Stimulated activated naive CD8-positive, alpha-beta T cell treated with anti-CD3 and anti-CD28 coated beads, Interleukin-15, amount 100 ng/mL, for 72 hours (primary cell): ENCODE data around the gene RGS11.

Experiments
- ATAC-seq: fragments of 150-1000 bp; cut with Tn5 transposase; 2 replicates; pipeline ENCODE4 v1.10.0; 2021; ENCODE audit warnings: mild to moderate bottlenecking, moderate library complexity
- DNase-seq, 2 donors: peaks; one replicate each; pipeline ENCODE4 v3.0.0; 2021 to 2022
- H3K27ac Mint-ChIP-seq, 2 donors: one replicate each; pipeline ENCODE4 v1.8.0; 2022; ENCODE audit warnings: mild to moderate bottlenecking in 2 of 2, mixed read lengths in 2 of 2, moderate library complexity in 2 of 2
- H3K27me3 Mint-ChIP-seq: one replicate; pipeline ENCODE4 v1.8.0; 2022; ENCODE audit warnings: mixed read lengths
- H3K4me1 Mint-ChIP-seq: one replicate; pipeline ENCODE4 v1.8.0; 2022; ENCODE audit warnings: mild to moderate bottlenecking, mixed read lengths
- H3K4me3 Mint-ChIP-seq, 2 donors: one replicate each; pipeline ENCODE4 v1.8.0; 2022; ENCODE audit warnings: mild to moderate bottlenecking in 2 of 2, mixed read lengths in 2 of 2, moderate library complexity in 1 of 2
- H3K9me3 Mint-ChIP-seq, 2 donors: one replicate each; pipeline ENCODE4 v1.8.0; 2022; ENCODE audit warnings: mixed read lengths in 2 of 2

The RGS11 gene

GRCh38 chr16:287298-287811 lies 11.6 kb upstream of the RGS11 start:
- ATAC-seq: no peak
- Mint-ChIP-seq H3K4me1 (no peaks in the 10 kb centered on the region), H3K27ac (no peak overlapping the region), H3K27me3 (peaks cover 8% of the 10 kb centered on the region), H3K9me3 (no peaks in the 10 kb centered on the region), H3K4me3 (no peak overlapping the region)
- no peak for DNase-seq

- Mint-ChIP-seq H3K27ac (no peak overlapping the region), H3K4me3 (no peak overlapping the region), H3K27me3 (peaks cover 15% of the 10 kb centered on the region), H3K9me3 (no peaks in the 10 kb centered on the region), H3K4me1 (no peaks in the 10 kb centered on the region)
- DNase-seq (no peak), ATAC-seq (no peak)
These were observed 10.9 kb upstream of the RGS11 start for GRCh38 chr16:286491-287297.

GRCh38 chr16:285146-286055 lies 9.7 kb upstream of the RGS11 start:
- Mint-ChIP-seq H3K27ac (no peak overlapping the region), H3K4me1 (no peaks in the 10 kb centered on the region), H3K4me3 (no peak overlapping the region), H3K27me3 (peaks cover 26% of the 10 kb centered on the region), H3K9me3 (no peaks in the 10 kb centered on the region)
- ATAC-seq: no peak
- no peak for DNase-seq

- ATAC-seq (no peak), DNase-seq (no peak)
- H3K27ac Mint-ChIP-seq: no peak overlapping the region
- H3K27me3 Mint-ChIP-seq: peaks cover 27% of the 10 kb centered on the region
- H3K4me3 Mint-ChIP-seq: no peak overlapping the region
- no peaks in the 10 kb centered on the region for H3K9me3 Mint-ChIP-seq
- peaks cover under 1% of the 10 kb centered on the region for H3K4me1 Mint-ChIP-seq
These were observed 8.7 kb upstream of the RGS11 start for GRCh38 chr16:284204-285120.

- peaks cover 11% of the 10 kb centered on the region for H3K4me1 Mint-ChIP-seq
- ATAC-seq (no peak), DNase-seq (no peak)
- H3K27ac Mint-ChIP-seq: no peak within 1 kb of the TSS
- H3K4me3 Mint-ChIP-seq: no peak within 1 kb of the TSS
- H3K27me3 Mint-ChIP-seq: peaks cover 39% of the 10 kb centered on the region
- no peaks in the 10 kb centered on the region for H3K9me3 Mint-ChIP-seq
These were observed 7.5 kb upstream of the RGS11 start, which contains the start of gene PDIA2 for GRCh38 chr16:283033-283805. PDIA2 (plus strand) TSS chr16:283164; CDS start chr16:283170, 6 bp downstream.

GRCh38 chr16:282491-282890 lies 6.7 kb upstream of the RGS11 start:
- ATAC-seq (no peak), DNase-seq (no peak)
- no peaks in the 10 kb centered on the region for H3K9me3 Mint-ChIP-seq
- peaks cover 44% of the 10 kb centered on the region for H3K27me3 Mint-ChIP-seq
- peaks cover 11% of the 10 kb centered on the region for H3K4me1 Mint-ChIP-seq
- H3K27ac Mint-ChIP-seq: no peak overlapping the region
- H3K4me3 Mint-ChIP-seq: no peak overlapping the region

- peak overlapping the region in 1 of 2 donors; percentile 31 for H3K4me3 Mint-ChIP-seq
- ATAC-seq (no peak), DNase-seq (no peak)
- H3K27ac Mint-ChIP-seq: no peak overlapping the region
- peaks cover 51% of the 10 kb centered on the region for H3K27me3 Mint-ChIP-seq
- H3K4me1 Mint-ChIP-seq: peaks cover 11% of the 10 kb centered on the region
- no peaks in the 10 kb centered on the region for H3K9me3 Mint-ChIP-seq
These were observed 6.0 kb upstream of the RGS11 start for GRCh38 chr16:281660-282255.

GRCh38 chr16:280991-281659 lies 5.4 kb upstream of the RGS11 start:
- H3K27ac Mint-ChIP-seq: no peak overlapping the region
- DNase-seq (no peak), ATAC-seq (no peak)
- peak overlapping the region; percentile 26 to 45 for H3K4me3 Mint-ChIP-seq
- H3K4me1 Mint-ChIP-seq: peaks cover 11% of the 10 kb centered on the region
- peaks cover 57% of the 10 kb centered on the region for H3K27me3 Mint-ChIP-seq
- no peaks in the 10 kb centered on the region for H3K9me3 Mint-ChIP-seq

- Mint-ChIP-seq H3K27ac (no peak within 1 kb of the TSS), H3K4me1 (peaks cover 11% of the 10 kb centered on the region), H3K9me3 (no peaks in the 10 kb centered on the region), H3K27me3 (peaks cover 60% of the 10 kb centered on the region), H3K4me3 (peak within 1 kb of the TSS; percentile 26 to 45)
- peak; percentile 14 for ATAC-seq
- no peak for DNase-seq
These were observed 4.8 kb upstream of the RGS11 start, which contains the start of gene ARHGDIG for GRCh38 chr16:280552-280951. ARHGDIG (plus strand) TSS chr16:280591; CDS start chr16:280681, 90 bp downstream.

- no peak overlapping the region for H3K27ac Mint-ChIP-seq
- DNase-seq (no peak), ATAC-seq (no peak)
- H3K9me3 Mint-ChIP-seq: no peaks in the 10 kb centered on the region
- H3K27me3 Mint-ChIP-seq: peaks cover 64% of the 10 kb centered on the region
- H3K4me3 Mint-ChIP-seq: no peak overlapping the region
- peaks cover 14% of the 10 kb centered on the region for H3K4me1 Mint-ChIP-seq
These were observed 4.3 kb upstream of the RGS11 start for GRCh38 chr16:280005-280460.

- H3K4me1 Mint-ChIP-seq: peaks cover 16% of the 10 kb centered on the region
- no peak for DNase-seq
- no peak overlapping the region for H3K27ac Mint-ChIP-seq
- peaks cover 69% of the 10 kb centered on the region for H3K27me3 Mint-ChIP-seq
- H3K9me3 Mint-ChIP-seq: no peaks in the 10 kb centered on the region
- ATAC-seq: no peak
- H3K4me3 Mint-ChIP-seq: peak overlapping the region in 1 of 2 donors; percentile 32
These were observed 3.8 kb upstream of the RGS11 start for GRCh38 chr16:279531-279930.

- no peaks in the 10 kb centered on the region for H3K9me3 Mint-ChIP-seq
- peak; percentile 84 for ATAC-seq
- peak overlapping the region in 1 of 2 donors; percentile 32 for H3K4me3 Mint-ChIP-seq
- peaks cover 72% of the 10 kb centered on the region for H3K27me3 Mint-ChIP-seq
- H3K27ac Mint-ChIP-seq: no peak overlapping the region
- peak; percentile 39 to 59 for DNase-seq
- peaks cover 16% of the 10 kb centered on the region for H3K4me1 Mint-ChIP-seq
These were observed 3.2 kb upstream of the RGS11 start for GRCh38 chr16:278863-279366.

- peaks cover 56% of the 10 kb centered on the region for H3K27me3 Mint-ChIP-seq
- H3K27ac Mint-ChIP-seq: no peak overlapping the region
- H3K4me3 Mint-ChIP-seq: peak overlapping the region; percentile 65 to 66
- ATAC-seq (no peak), DNase-seq (no peak)
- H3K4me1 Mint-ChIP-seq: peaks cover 16% of the 10 kb centered on the region
- H3K9me3 Mint-ChIP-seq: no peaks in the 10 kb centered on the region
These were observed 808 bp upstream of the RGS11 start for GRCh38 chr16:276426-277077.
